ENCODE data around the gene PDZRN3. TPM values are rescaled to one million over a fixed set of nuclear protein-coding genes. Genes with fewer than 3 reads are reported as not detected.

Gene PDZRN3
- total RNA-seq, 1 experiment from 2014 or later: 5.9 TPM

DNA sequence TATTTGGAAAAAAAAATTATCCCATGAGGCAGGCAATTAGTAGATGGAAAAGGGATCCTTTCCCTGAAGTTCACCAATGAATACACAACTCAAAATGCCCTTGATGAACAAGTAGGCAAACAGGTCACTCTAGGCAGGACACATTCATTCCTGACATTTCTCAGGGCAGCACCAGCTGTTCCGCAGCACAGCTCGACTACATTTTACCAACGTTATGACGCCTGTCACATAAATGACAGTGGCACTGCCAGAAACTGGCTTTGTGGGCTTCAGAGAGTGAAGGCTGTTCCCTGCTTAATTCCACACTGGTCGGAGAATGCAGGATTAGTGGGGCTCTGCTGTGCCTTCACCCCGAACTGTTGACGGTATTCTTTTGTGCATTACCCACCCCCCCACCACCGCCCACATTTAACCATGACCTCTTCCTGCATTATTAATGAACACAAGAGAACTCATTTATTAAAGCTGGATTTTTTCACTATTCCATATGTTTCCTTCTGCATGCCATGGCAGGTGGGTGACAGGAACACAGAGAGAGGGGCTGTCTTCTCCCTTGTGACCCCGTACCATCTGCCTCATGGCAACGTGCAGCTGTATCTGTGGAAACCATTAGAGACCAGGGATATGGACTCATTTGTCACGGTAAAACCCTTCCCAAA, 197.6 kb downstream of the PDZRN3 start:
- Histone ChIP-seq H3K4ac (ENCODE audit: low read depth, low read length) (no peak overlapping the region), H3K14ac (ENCODE audit: insufficient read depth, low read length) (no peak overlapping the region), H3K9ac (ENCODE audit: extremely low read depth, insufficient read length, low read length) (no peak overlapping the region), H4K20me1 (ENCODE audit: control insufficient read depth, insufficient read depth, insufficient read length) (no peaks in the 10 kb centered on the region), H3T11ph (ENCODE audit: low read length) (no peak overlapping the region), H3K23me2 (ENCODE audit: insufficient read length, low read depth, low read length, poor library complexity, severe bottlenecking) (no peaks in the 10 kb centered on the region), H3K4me1 (ENCODE audit: insufficient read depth, low read length) (no peaks in the 10 kb centered on the region), H2BK120ac (ENCODE audit: low read depth, low read length, poor library complexity, severe bottlenecking) (no peak overlapping the region), H2BK20ac (ENCODE audit: low read depth, low read length, poor library complexity, severe bottlenecking) (no peak overlapping the region), H2BK15ac (ENCODE audit: low read depth, low read length) (no peak overlapping the region), H3K79me2 (ENCODE audit: insufficient read depth, low read length) (no peaks in the 10 kb centered on the region), H2AK5ac (ENCODE audit: insufficient read length, low read length) (no peak overlapping the region), H2AFZ (ENCODE audit: low read length) (no peak overlapping the region), H3K79me1 (ENCODE audit: insufficient read depth, low read depth, low read length, poor library complexity, severe bottlenecking) (no peaks in the 10 kb centered on the region), H3K56ac (ENCODE audit: insufficient read length, low read depth, low read length) (no peak overlapping the region), H3K9me3 (ENCODE audit: control insufficient read depth, low read depth, low read length) (no peaks in the 10 kb centered on the region), H4K91ac (ENCODE audit: insufficient read length, low read depth, low read length) (no peak overlapping the region), H4K8ac (replicated peaks; ENCODE audit: insufficient read length, low read depth, low read length) (no peak overlapping the region), H3K27ac (ENCODE audit: insufficient read length, low read depth, low read length) (no peak overlapping the region), H3K18ac (ENCODE audit: insufficient read length, low read depth, low read length) (no peak overlapping the region), H3K4me2 (ENCODE audit: insufficient read depth, insufficient read length, low read length) (no peak overlapping the region), H3K27me3 (ENCODE audit: insufficient read depth, low read length) (no peaks in the 10 kb centered on the region), H4K5ac (ENCODE audit: insufficient read length, low read depth, low read length) (no peak overlapping the region), H2BK12ac (ENCODE audit: insufficient read length, low read depth, low read length) (no peak overlapping the region), H2BK5ac (ENCODE audit: insufficient read length, low read length) (no peak overlapping the region), H3K23ac (ENCODE audit: insufficient read length, low read depth, low read length) (no peak overlapping the region)
- DNase-seq: no peak
- peaks cover 0 to under 1% of the 10 kb centered on the region in 2 experiments; a peak in 1 of 5 replicates for H3K9me3 Mint-ChIP-seq
- peak overlapping the region in 1 of 3 experiments; percentile 44; a peak in 1 of 7 replicates for H3K27ac Mint-ChIP-seq
- H3K36me3 Mint-ChIP-seq (ENCODE audit: insufficient read depth in 1 of 3, low read depth in 3 of 3): peaks cover 0 to under 1% (median 0%) of the 10 kb centered on the region in 3 experiments; a peak in 1 of 7 replicates
- TF ChIP-seq, protein P1, sequence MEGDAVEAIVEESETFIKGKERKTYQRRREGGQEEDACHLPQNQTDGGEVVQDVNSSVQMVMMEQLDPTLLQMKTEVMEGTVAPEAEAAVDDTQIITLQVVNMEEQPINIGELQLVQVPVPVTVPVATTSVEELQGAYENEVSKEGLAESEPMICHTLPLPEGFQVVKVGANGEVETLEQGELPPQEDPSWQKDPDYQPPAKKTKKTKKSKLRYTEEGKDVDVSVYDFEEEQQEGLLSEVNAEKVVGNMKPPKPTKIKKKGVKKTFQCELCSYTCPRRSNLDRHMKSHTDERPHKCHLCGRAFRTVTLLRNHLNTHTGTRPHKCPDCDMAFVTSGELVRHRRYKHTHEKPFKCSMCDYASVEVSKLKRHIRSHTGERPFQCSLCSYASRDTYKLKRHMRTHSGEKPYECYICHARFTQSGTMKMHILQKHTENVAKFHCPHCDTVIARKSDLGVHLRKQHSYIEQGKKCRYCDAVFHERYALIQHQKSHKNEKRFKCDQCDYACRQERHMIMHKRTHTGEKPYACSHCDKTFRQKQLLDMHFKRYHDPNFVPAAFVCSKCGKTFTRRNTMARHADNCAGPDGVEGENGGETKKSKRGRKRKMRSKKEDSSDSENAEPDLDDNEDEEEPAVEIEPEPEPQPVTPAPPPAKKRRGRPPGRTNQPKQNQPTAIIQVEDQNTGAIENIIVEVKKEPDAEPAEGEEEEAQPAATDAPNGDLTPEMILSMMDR (conservative IDR thresholded peaks at IDR 0.05): no peak
- WGBS (ENCODE audit: extremely low coverage, insufficient read length, low lambda C conversion rate): no CpG with 5 or more reads among the region's 11 CpGs
- no peak overlapping the region for H3K4me3 Mint-ChIP-seq
- H3K4me1 Mint-ChIP-seq: peaks cover 17 to 23% of the 10 kb centered on the region in 2 experiments
- H3K27me3 Mint-ChIP-seq (ENCODE audit: low read depth): no peaks in the 10 kb centered on the region

Data from H9 (cell line).